ENCODE data around the gene SLC30A4. TPM values are rescaled to one million over a fixed set of nuclear protein-coding genes. Genes with fewer than 3 reads are reported as not detected.
A peak's percentile ranks its signal among the peaks of the same experiment; 100 is the strongest.

SLC30A4 gene
- total and polyA plus RNA-seq, 4 experiments from 2014 or later: 2.5 to 3.8 (median 3.2) TPM

GRCh38 chr15:45442507-45443135 is 79.9 kb downstream of the SLC30A4 start:
- no peak for DNase-seq
- no peaks in the 10 kb centered on the region for H3K9me3 ChIP-seq (ENCODE audit: control insufficient read depth in 1 of 2, low read length in 2 of 2)
- H3K36me3 ChIP-seq (ENCODE audit: insufficient read depth, low read length): no peaks in the 10 kb centered on the region
- no peak overlapping the region for H3K27ac ChIP-seq (ENCODE audit: low read depth, low read length)
- no peaks in the 10 kb centered on the region for H3K27me3 Mint-ChIP-seq
- no peaks in the 10 kb centered on the region for H3K4me1 Mint-ChIP-seq
- no peaks in the 10 kb centered on the region for H3K36me3 Mint-ChIP-seq
- H3K4me1 ChIP-seq (ENCODE audit: insufficient read depth, low read length): no peaks in the 10 kb centered on the region
- ChIA-PET POLR2A (ENCODE audit: partially characterized antibody) (interaction anchor here (0.5 kb wide), 1 partner anchor 87 kb away, joined by 3 read pairs; no protein-coding TSS in a partner anchor), CTCF (ENCODE audit: partially characterized antibody) (no interaction called here)
- intact Hi-C loops (cut with micrococcal nuclease): no loop called here
- H3K4me3 Mint-ChIP-seq: no peak overlapping the region
- no peaks in the 10 kb centered on the region for H3K27me3 ChIP-seq (ENCODE audit: insufficient read depth, low read length)
- no peaks in the 10 kb centered on the region for H3K9me3 Mint-ChIP-seq
- H3K4me3 ChIP-seq (ENCODE audit: low read length in 2 of 2): no peak overlapping the region
- no peak overlapping the region for H3K27ac Mint-ChIP-seq

- CTCF ChIA-PET (ENCODE audit: partially characterized antibody): interaction anchor here (1.6 kb wide), 1 partner anchor 15 kb away, joined by 4 read pairs; no protein-coding TSS in a partner anchor
- no peak for DNase-seq
These were observed 80.9 kb downstream of the SLC30A4 start for GRCh38 chr15:45441686-45442085.

DNA sequence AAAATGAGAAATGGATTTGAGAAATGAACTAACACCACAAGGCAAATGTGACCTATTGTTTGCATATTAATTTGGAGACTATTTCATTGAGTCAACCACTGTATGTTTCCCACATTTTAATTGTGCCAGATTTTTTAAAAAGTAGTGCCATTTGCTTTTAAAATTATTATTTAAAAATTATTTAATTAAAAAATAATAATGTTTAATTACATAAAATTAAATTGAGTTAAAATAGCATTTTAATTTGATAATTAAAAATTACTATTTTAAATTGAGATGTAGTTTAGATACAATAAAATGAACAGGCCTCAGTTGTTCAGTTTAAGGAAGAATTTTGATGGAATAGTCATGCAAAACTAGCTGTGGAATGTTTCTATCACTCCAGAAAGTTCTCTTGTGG is 81.5 kb downstream of the SLC30A4 start:
- Mint-ChIP-seq H3K4me3 (no peak overlapping the region), H3K27ac (no peak overlapping the region), H3K27me3 (no peaks in the 10 kb centered on the region), H3K4me1 (no peaks in the 10 kb centered on the region), H3K9me3 (no peaks in the 10 kb centered on the region), H3K36me3 (no peaks in the 10 kb centered on the region)
- no peak for DNase-seq
- ChIA-PET CTCF (ENCODE audit: partially characterized antibody) (interaction anchor here (1.6 kb wide), 1 partner anchor 16 kb away, joined by 4 read pairs; no protein-coding TSS in a partner anchor), POLR2A (ENCODE audit: partially characterized antibody) (no interaction called here)
- Histone ChIP-seq H3K27me3 (ENCODE audit: insufficient read depth, low read length) (no peaks in the 10 kb centered on the region), H3K27ac (ENCODE audit: low read depth, low read length) (no peak overlapping the region), H3K36me3 (ENCODE audit: insufficient read depth, low read length) (no peaks in the 10 kb centered on the region), H3K4me1 (ENCODE audit: insufficient read depth, low read length) (no peaks in the 10 kb centered on the region), H3K9me3 (ENCODE audit: control insufficient read depth in 1 of 2, low read length in 2 of 2) (no peaks in the 10 kb centered on the region), H3K4me3 (ENCODE audit: low read length in 2 of 2) (no peak overlapping the region)
- intact Hi-C loops (cut with micrococcal nuclease): no loop called here

More at GRCh38 chr15:45441686-45442085, 80.9 kb downstream of the SLC30A4 start:
- H3K27me3 ChIP-seq (ENCODE audit: insufficient read depth, low read length): no peaks in the 10 kb centered on the region
- H3K4me3 ChIP-seq (ENCODE audit: low read length in 2 of 2): no peak overlapping the region
- H3K4me3 Mint-ChIP-seq: no peak overlapping the region
- H3K4me1 ChIP-seq (ENCODE audit: insufficient read depth, low read length): no peaks in the 10 kb centered on the region
- no peaks in the 10 kb centered on the region for H3K36me3 Mint-ChIP-seq
- no peaks in the 10 kb centered on the region for H3K9me3 Mint-ChIP-seq
- H3K4me1 Mint-ChIP-seq: no peaks in the 10 kb centered on the region
- POLR2A ChIA-PET (ENCODE audit: partially characterized antibody): no interaction called here
- no peaks in the 10 kb centered on the region for H3K27me3 Mint-ChIP-seq
- no peak overlapping the region for H3K27ac Mint-ChIP-seq
- no peak overlapping the region for H3K27ac ChIP-seq (ENCODE audit: low read depth, low read length)
- H3K9me3 ChIP-seq (ENCODE audit: control insufficient read depth in 1 of 2, low read length in 2 of 2): no peaks in the 10 kb centered on the region
- intact Hi-C loops (cut with micrococcal nuclease): no loop called here
- no peaks in the 10 kb centered on the region for H3K36me3 ChIP-seq (ENCODE audit: insufficient read depth, low read length)

DNA sequence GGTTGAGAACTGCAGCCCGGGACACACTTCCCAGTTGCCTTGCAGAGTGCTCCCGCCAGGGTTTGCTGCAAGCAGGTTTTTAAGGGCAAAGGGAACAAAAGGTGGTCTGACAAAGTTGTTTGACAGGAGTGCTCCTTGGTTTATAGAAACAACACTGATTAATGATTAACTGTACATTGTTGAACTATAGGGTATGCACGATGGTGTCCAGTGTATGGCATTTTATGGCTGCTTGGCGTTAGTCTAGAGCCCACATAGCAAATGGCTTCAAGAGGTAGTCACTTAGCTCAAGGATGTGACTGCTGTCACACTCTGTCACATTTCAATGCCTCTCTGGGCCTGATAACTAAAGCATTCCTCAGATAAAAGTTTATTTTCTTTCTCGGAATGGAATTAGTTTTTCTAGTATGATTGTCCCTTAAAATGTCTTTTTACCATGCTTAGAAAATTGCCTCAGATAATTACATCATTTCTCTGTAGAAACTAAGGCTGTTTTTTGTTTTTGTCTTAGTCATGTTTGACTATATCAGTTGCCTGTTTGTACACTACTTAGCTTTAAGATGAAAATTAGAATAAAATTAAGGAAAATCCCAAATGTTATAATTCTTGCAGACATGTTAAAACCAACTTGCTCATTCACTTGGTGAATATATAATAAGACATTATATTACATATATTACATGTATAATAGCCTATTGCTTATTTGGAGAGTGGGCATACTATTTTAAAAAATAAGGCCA is 82.9 kb downstream of the SLC30A4 start:
- no peaks in the 10 kb centered on the region for H3K27me3 ChIP-seq (ENCODE audit: insufficient read depth, low read length)
- no peak overlapping the region for H3K4me3 ChIP-seq (ENCODE audit: low read length in 2 of 2)
- H3K36me3 ChIP-seq (ENCODE audit: insufficient read depth, low read length): no peaks in the 10 kb centered on the region
- H3K4me1 ChIP-seq (ENCODE audit: insufficient read depth, low read length): no peaks in the 10 kb centered on the region
- Mint-ChIP-seq H3K4me1 (no peaks in the 10 kb centered on the region), H3K27me3 (peaks cover 0 to 2% of the 10 kb centered on the region in 2 donors), H3K9me3 (no peaks in the 10 kb centered on the region), H3K27ac (peak overlapping the region in 1 of 7 donors; percentile 36), H3K36me3 (no peaks in the 10 kb centered on the region), H3K4me3 (no peak overlapping the region)
- POLR2A ChIA-PET (ENCODE audit: partially characterized antibody): no interaction called here
- no peak overlapping the region for H3K27ac ChIP-seq (ENCODE audit: low read depth, low read length)
- DNase-seq: no peak
- CTCF ChIA-PET (ENCODE audit: partially characterized antibody): interaction anchor here (2.1 to 2.5 kb wide), 2 partner anchors 9 to 11 kb away, joined by 8 to 9 read pairs; no protein-coding TSS in a partner anchor
- H3K9me3 ChIP-seq (ENCODE audit: control insufficient read depth in 1 of 2, low read length in 2 of 2): no peaks in the 10 kb centered on the region
- intact Hi-C loops (cut with micrococcal nuclease): no loop called here

DNA sequence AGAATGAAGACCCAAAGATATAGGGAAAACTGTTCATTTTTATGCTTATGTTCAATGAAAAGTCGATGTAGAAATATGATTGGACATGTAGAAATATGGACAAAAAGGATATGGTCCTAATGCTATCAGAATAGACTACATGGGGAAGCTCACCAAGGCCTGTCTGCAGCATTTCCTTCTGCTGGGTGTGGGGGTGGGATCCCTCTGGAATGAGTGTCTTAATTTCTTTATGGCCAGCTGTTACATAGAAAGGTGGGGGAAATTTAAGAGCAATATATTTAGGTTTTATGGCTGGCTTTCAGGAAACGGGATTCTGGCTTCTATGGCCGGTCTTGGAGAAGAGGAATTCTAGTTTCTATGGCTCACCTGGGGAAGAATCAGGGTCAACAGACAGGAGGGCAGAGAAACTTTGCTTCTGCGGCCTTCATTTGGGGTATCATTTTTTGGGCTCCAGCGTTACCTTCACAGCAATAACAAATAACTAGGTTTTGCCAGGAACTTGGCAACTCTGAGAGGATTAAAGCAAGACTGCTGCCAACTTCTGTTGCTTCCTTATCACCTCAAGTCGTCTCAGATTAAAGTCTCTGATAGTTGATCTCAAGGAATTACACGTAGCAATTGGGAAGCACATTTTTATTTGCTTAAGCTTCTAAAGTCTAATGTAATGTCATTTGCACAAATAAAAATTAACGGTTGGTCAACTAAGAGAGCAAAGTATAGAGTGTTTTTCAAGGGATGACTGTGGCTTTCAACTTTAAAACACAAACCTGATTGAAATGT is 87.2 kb downstream of the SLC30A4 start:
- Mint-ChIP-seq H3K4me3 (no peak overlapping the region), H3K27me3 (peaks cover 0 to 6% of the 10 kb centered on the region in 2 donors), H3K27ac (peak overlapping the region in 1 of 7 donors; percentile 46), H3K9me3 (no peaks in the 10 kb centered on the region), H3K4me1 (no peaks in the 10 kb centered on the region), H3K36me3 (no peaks in the 10 kb centered on the region)
- Histone ChIP-seq H3K36me3 (ENCODE audit: insufficient read depth, low read length) (no peaks in the 10 kb centered on the region), H3K27me3 (ENCODE audit: insufficient read depth, low read length) (no peaks in the 10 kb centered on the region), H3K4me1 (ENCODE audit: insufficient read depth, low read length) (peaks cover 7% of the 10 kb centered on the region), H3K27ac (ENCODE audit: low read depth, low read length) (no peak overlapping the region), H3K4me3 (ENCODE audit: low read length in 2 of 2) (no peak overlapping the region), H3K9me3 (ENCODE audit: control insufficient read depth in 1 of 2, low read length in 2 of 2) (no peaks in the 10 kb centered on the region)
- intact Hi-C loops (cut with micrococcal nuclease): no loop called here
- DNase-seq: no peak
- ChIA-PET POLR2A (ENCODE audit: partially characterized antibody) (no interaction called here), CTCF (ENCODE audit: partially characterized antibody) (no interaction called here)

GRCh38 chr15:45434078-45434567 is 88.4 kb downstream of the SLC30A4 start:
- Mint-ChIP-seq H3K27me3 (peaks cover 0 to 6% of the 10 kb centered on the region in 2 donors), H3K36me3 (no peaks in the 10 kb centered on the region), H3K4me3 (no peak overlapping the region), H3K4me1 (no peaks in the 10 kb centered on the region), H3K9me3 (no peaks in the 10 kb centered on the region), H3K27ac (no peak overlapping the region)
- H3K36me3 ChIP-seq (ENCODE audit: insufficient read depth, low read length): no peaks in the 10 kb centered on the region
- no peaks in the 10 kb centered on the region for H3K27me3 ChIP-seq (ENCODE audit: insufficient read depth, low read length)
- H3K9me3 ChIP-seq (ENCODE audit: control insufficient read depth in 1 of 2, low read length in 2 of 2): no peaks in the 10 kb centered on the region
- DNase-seq: no peak
- POLR2A ChIA-PET (ENCODE audit: partially characterized antibody): no interaction called here
- peaks cover 12% of the 10 kb centered on the region for H3K4me1 ChIP-seq (ENCODE audit: insufficient read depth, low read length)
- no peak overlapping the region for H3K27ac ChIP-seq (ENCODE audit: low read depth, low read length)
- CTCF ChIA-PET (ENCODE audit: partially characterized antibody): interaction anchor here (1.9 to 2.4 kb wide), 2 partner anchors 23 to 25 kb away, joined by 7 to 16 read pairs; no protein-coding TSS in a partner anchor
- H3K4me3 ChIP-seq (ENCODE audit: low read length in 2 of 2): no peak overlapping the region
- intact Hi-C loops (cut with micrococcal nuclease): no loop called here

GRCh38 chr15:45431511-45431910 is 91.0 kb downstream of the SLC30A4 start:
- intact Hi-C loops (cut with micrococcal nuclease): no loop called here
- DNase-seq: no peak

More at GRCh38 chr15:45431511-45431910, 91.0 kb downstream of the SLC30A4 start:
- Histone ChIP-seq H3K27me3 (ENCODE audit: insufficient read depth, low read length) (no peaks in the 10 kb centered on the region), H3K27ac (ENCODE audit: low read depth, low read length) (no peak overlapping the region), H3K9me3 (ENCODE audit: control insufficient read depth in 1 of 2, low read length in 2 of 2) (no peaks in the 10 kb centered on the region), H3K4me1 (ENCODE audit: insufficient read depth, low read length) (peaks cover 12% of the 10 kb centered on the region), H3K36me3 (ENCODE audit: insufficient read depth, low read length) (no peaks in the 10 kb centered on the region), H3K4me3 (ENCODE audit: low read length in 2 of 2) (no peak overlapping the region)
- Mint-ChIP-seq H3K27me3 (peaks cover 0 to 6% of the 10 kb centered on the region in 2 donors), H3K4me1 (no peaks in the 10 kb centered on the region), H3K4me3 (no peak overlapping the region), H3K36me3 (no peaks in the 10 kb centered on the region), H3K27ac (no peak overlapping the region), H3K9me3 (no peaks in the 10 kb centered on the region)
- CTCF ChIA-PET (ENCODE audit: partially characterized antibody): interaction anchor here (0.7 to 3.5 kb wide), 15 partner anchors 8 to 269 kb away, joined by 3 to 137 read pairs (median 7); a partner anchor contains a TSS
- POLR2A ChIA-PET (ENCODE audit: partially characterized antibody): no interaction called here

Measured in CD4-positive, alpha-beta memory T cell (primary cell).